HCT116 (cell line): ENCODE data around the gene ZNF335. TPM values are rescaled to one million over a fixed set of nuclear protein-coding genes. Genes with fewer than 3 reads are reported as not detected.

Source experiments
- ATAC-seq: fragments of 200-7000 bp; cut with Tn5 transposase; 2 replicates; pipeline ENCODE4 v1.9.1; 2020; ENCODE audit warnings: mild to moderate bottlenecking, moderate library complexity
- BruUV-seq: library from RNA; stranded (reverse); fragments of 400-500 nt; replicated peaks from 2 replicates; lab custom pipeline; 2021; lab: Mats Ljungman, UMichigan
- CTCF ChIA-PET: fragments of 300-600 bp; sonication (Branson Sonifier 250); formaldehyde crosslinking; loops from one replicate; lab custom pipeline; 2021; ENCODE audit warnings: antibody characterized with exemption; lab: Charles Lee
- POLR2A ChIA-PET: fragments of 300-600, 350-600 bp; sonication (Branson Sonifier 250); formaldehyde crosslinking; loops from one replicate; lab custom pipeline; 2021; ENCODE audit warnings: antibody characterized with exemption; lab: Charles Lee
- RAD21 ChIA-PET, 2 experiments: fragments of 300-600 bp; sonication (Branson Sonifier 250); formaldehyde crosslinking; loops; one replicate each; lab custom pipeline; 2023; ENCODE audit warnings: low total read pairs in 2 of 2; ENCODE audit not compliant: uncharacterized antibody in 2 of 2, unreplicated experiment in 2 of 2, low non-redundant PET in 1 of 2; lab: Charles Lee
- DNase-seq: peaks from one replicate; pipeline ENCODE4 v3.0.0-alpha.2; 2010; ENCODE audit warnings: low read depth, low spot score
- H2AFZ ChIP-seq: fragments of 200-600 bp; shearing (Covaris generic), sonication (generic); 2 replicates; pipeline ENCODE4 v1.6.1; 2017; ENCODE audit warnings: low read depth, mixed run types, mixed read lengths, antibody characterized with exemption, low read length; ENCODE audit not compliant: poor library complexity, severe bottlenecking
- H3K27ac ChIP-seq: 2 replicates; pipeline ENCODE4 v1.5.1; 2012; ENCODE audit warnings: low read depth, low read length
- H3K27me3 ChIP-seq: fragments of 200-600 bp; sonication (generic); 2 replicates; pipeline ENCODE4 v1.6.1; 2016; ENCODE audit warnings: mixed run types, low read length, mixed read lengths; ENCODE audit not compliant: insufficient read depth
- H3K36me3 ChIP-seq, 2 experiments: fragments of 200-500 bp in 1 of 2; fragments of 200-600 bp in 1 of 2; sonication (Bioruptor generic) in 1 of 2; sonication (generic) in 1 of 2; 2 replicates each; pipeline versions ENCODE4 v1.5.1 to v1.6.1; 2014 to 2016; ENCODE audit warnings: low read length in 2 of 2, inconsistent platforms in 1 of 2, mixed read lengths in 1 of 2, mixed run types in 1 of 2; ENCODE audit not compliant: insufficient read depth in 2 of 2, control insufficient read depth in 1 of 2
- H3K4me1 ChIP-seq, 2 experiments: fragments of 200-600 bp in 1 of 2; sonication (generic) in 1 of 2; 2 replicates each; pipeline versions ENCODE4 v1.5.1 to v1.6.1; 2012 to 2017; ENCODE audit warnings: low read length in 2 of 2, inconsistent platforms in 1 of 2, mild to moderate bottlenecking in 1 of 2, mixed read lengths in 1 of 2, mixed run types in 1 of 2, moderate library complexity in 1 of 2; ENCODE audit not compliant: insufficient read depth in 2 of 2, control insufficient read depth in 1 of 2
- H3K4me2 ChIP-seq: fragments of 200-600 bp; sonication (generic); 2 replicates; pipeline ENCODE4 v1.6.1; 2017; ENCODE audit warnings: mixed run types, low read length, mixed read lengths
- H3K4me3 ChIP-seq, 2 experiments: fragments of 200-600 bp in 1 of 2; sonication (generic) in 1 of 2; replicated peaks in 1 of 2; 2 replicates each; pipeline ENCODE4 v1.5.1; 2011 to 2016; ENCODE audit warnings: low read length in 2 of 2, control low read depth in 1 of 2, low read depth in 1 of 2, mild to moderate bottlenecking in 1 of 2, mixed read lengths in 1 of 2, mixed run types in 1 of 2
- H3K79me2 ChIP-seq: fragments of 200-600 bp; sonication (generic); 2 replicates; pipeline ENCODE4 v1.6.1; 2017; ENCODE audit warnings: mild to moderate bottlenecking, mixed run types, low read length, moderate library complexity, mixed read lengths; ENCODE audit not compliant: insufficient read depth
- H3K9ac ChIP-seq: fragments of 200-600 bp; sonication (generic); 2 replicates; pipeline ENCODE4 v1.6.1; 2016; ENCODE audit warnings: low read length, mixed read lengths
- H3K9me2 ChIP-seq: fragments of 200-600 bp; sonication (generic), shearing (Covaris generic); 2 replicates; pipeline ENCODE4 v1.6.1; 2017; ENCODE audit warnings: mixed run types, mild to moderate bottlenecking, moderate library complexity; ENCODE audit not compliant: insufficient read depth
- H3K9me3 ChIP-seq, 2 experiments: fragments of 200-500 bp in 1 of 2; fragments of 200-600 bp in 1 of 2; sonication (Bioruptor generic) in 1 of 2; sonication (generic) in 1 of 2; 2 replicates each; pipeline ENCODE4 v1.6.1; 2014 to 2017; ENCODE audit warnings: low read length in 2 of 2, mixed read lengths in 2 of 2, inconsistent platforms in 1 of 2, low read depth in 1 of 2, mild to moderate bottlenecking in 1 of 2, mixed run types in 1 of 2, moderate library complexity in 1 of 2; ENCODE audit not compliant: control insufficient read depth in 1 of 2, insufficient read depth in 1 of 2
- H4K20me1 ChIP-seq: fragments of 200-600 bp; sonication (generic), shearing (Covaris generic); 2 replicates; pipeline ENCODE4 v1.6.1; 2017; ENCODE audit warnings: mixed run types, mild to moderate bottlenecking, moderate library complexity; ENCODE audit not compliant: insufficient read depth
- CBX3 ChIP-seq: IDR thresholded peaks from 2 replicates; pipeline ENCODE4 v1.6.1; 2012; ENCODE audit warnings: low read depth
- CEBPB ChIP-seq: IDR thresholded peaks from 2 replicates; pipeline ENCODE4 v1.6.1; 2012; ENCODE audit warnings: low read depth
- EGR1 ChIP-seq: IDR thresholded peaks from 2 replicates; pipeline ENCODE4 v1.6.1; 2012; ENCODE audit warnings: low read depth
- JUND ChIP-seq: IDR thresholded peaks from 2 replicates; pipeline ENCODE4 v1.6.1; 2012
- POLR2A ChIP-seq: IDR thresholded peaks from 2 replicates; pipeline ENCODE4 v1.7.0; 2011; ENCODE audit warnings: borderline replicate concordance; ENCODE audit not compliant: insufficient read depth, insufficient read length; ENCODE audit errors: extremely low read depth
- SIN3A ChIP-seq: IDR thresholded peaks from 2 replicates; pipeline ENCODE4 v1.6.1; 2012; ENCODE audit warnings: low read depth
- SP1 ChIP-seq: IDR thresholded peaks from 2 replicates; pipeline ENCODE4 v1.6.1; 2012; ENCODE audit warnings: low read depth
- TCF7L2 ChIP-seq: IDR thresholded peaks from 2 replicates; pipeline ENCODE4 v1.7.0; 2011; ENCODE audit warnings: borderline replicate concordance, inconsistent platforms; ENCODE audit not compliant: insufficient read depth, insufficient read length; ENCODE audit errors: extremely low read depth
- YY1 ChIP-seq: IDR thresholded peaks from 2 replicates; pipeline ENCODE4 v1.6.1; 2011; ENCODE audit warnings: low read length, low read depth, moderate library complexity, mild to moderate bottlenecking; ENCODE audit not compliant: insufficient replicate concordance; ENCODE audit errors: extremely low read depth
- ZNF274 ChIP-seq: fragments of 200-500 bp; sonication (Bioruptor generic); IDR thresholded peaks from 2 replicates; pipeline ENCODE4 v1.6.1; 2014; ENCODE audit warnings: mild to moderate bottlenecking, low read depth, low read length, inconsistent platforms
- intact Hi-C: fragments of 100-400 bp; cut with micrococcal nuclease; formaldehyde crosslinking; loops from 2 replicates; pipeline ENCODE4 v1.10.0; 2022
- total RNA-seq: library from RNA; stranded (reverse); gene quantifications from one replicate; pipeline ENCODE4 v1.2.1, GENCODE V29; 2021; ENCODE audit not compliant: unreplicated experiment
- TF ChIP-seq, protein P1 (sequence below): IDR thresholded peaks from 2 replicates; pipeline ENCODE4 v1.6.1; 2012
- TF ChIP-seq, protein P2 (sequence below): IDR thresholded peaks from 2 replicates; pipeline ENCODE4 v1.6.1; 2012; ENCODE audit warnings: low read depth

ZNF335 gene
- total RNA-seq, 1 experiment from 2014 or later: 20.8 TPM

DNA sequence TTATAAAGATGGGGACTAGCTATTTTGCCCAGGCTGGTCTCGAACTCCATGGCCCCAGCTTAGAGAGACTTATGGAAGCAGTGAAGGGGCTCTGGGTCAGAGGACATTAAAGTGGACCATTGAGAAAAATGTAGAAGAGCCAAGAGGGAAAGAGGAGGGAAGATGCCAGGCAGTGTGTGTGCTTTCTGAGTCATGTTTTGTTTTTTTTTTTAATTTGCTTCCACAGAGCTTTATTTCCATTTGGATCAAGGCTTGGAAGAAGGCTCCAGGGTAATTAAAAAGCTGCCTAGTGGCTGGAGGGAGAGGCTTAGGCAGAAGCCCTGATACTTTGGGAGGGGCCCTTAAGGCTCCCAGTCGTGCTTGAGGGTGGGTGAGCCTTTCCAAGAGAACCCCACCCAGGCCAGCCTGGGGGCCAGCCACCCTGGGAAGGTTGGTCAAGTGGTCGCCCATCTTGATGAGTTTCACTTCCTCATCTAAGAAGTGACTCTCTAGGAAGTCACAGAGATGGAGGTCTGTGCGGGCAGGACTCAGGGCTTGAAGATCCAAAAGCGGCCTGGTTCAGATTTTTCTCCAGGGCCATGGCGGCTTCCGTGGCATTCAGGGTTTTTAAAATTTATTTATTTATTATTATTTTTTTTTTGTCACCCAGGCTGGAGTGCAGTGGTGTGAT, 3.0 kb upstream of the ZNF335 start:
- no peak for ATAC-seq
- CTCF ChIA-PET: interaction anchor here (1.5 kb wide), 1 partner anchor 12 kb away, joined by 6 read pairs; no protein-coding TSS in a partner anchor

More for the DNA sequence above, 3.0 kb upstream of the ZNF335 start:
- POLR2A ChIA-PET: interaction anchor here (1.0 to 1.7 kb wide), 2 partner anchors 12 to 40 kb away, joined by 3 read pairs; no protein-coding TSS in a partner anchor
- H3K79me2 ChIP-seq: peaks cover 14% of the 10 kb centered on the region
- peaks cover 10 to 17% of the 10 kb centered on the region in 2 experiments; a peak in 3 of 4 replicates for H3K4me1 ChIP-seq
- H3K9ac ChIP-seq: no peak overlapping the region
- intact Hi-C loops: loop anchor here (5.0 kb wide), 1 partner anchor 163 kb away; the partner anchor contains the start of gene UBE2C
- H3K9me3 ChIP-seq: no peaks in the 10 kb centered on the region
- BruUV-seq: no TSS peak
- no peak for DNase-seq
- H3K9me2 ChIP-seq: no peaks in the 10 kb centered on the region
- H3K4me2 ChIP-seq: no peak overlapping the region
- no peak overlapping the region for H2AFZ ChIP-seq
- no peaks in the 10 kb centered on the region for H3K27me3 ChIP-seq
- no peaks in the 10 kb centered on the region for H4K20me1 ChIP-seq
- RAD21 ChIA-PET: no interaction called here
- no peak overlapping the region for H3K27ac ChIP-seq
- TF ChIP-seq CBX3 (no peak), CEBPB (no peak), SP1 (no peak), ZNF274 (no peak), SIN3A (no peak), JUND (no peak), TCF7L2 (no peak), POLR2A (no peak), YY1 (no peak), EGR1 (no peak)
- TF ChIP-seq, protein P1, sequence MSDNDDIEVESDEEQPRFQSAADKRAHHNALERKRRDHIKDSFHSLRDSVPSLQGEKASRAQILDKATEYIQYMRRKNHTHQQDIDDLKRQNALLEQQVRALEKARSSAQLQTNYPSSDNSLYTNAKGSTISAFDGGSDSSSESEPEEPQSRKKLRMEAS: no peak
- TF ChIP-seq, protein P2, sequence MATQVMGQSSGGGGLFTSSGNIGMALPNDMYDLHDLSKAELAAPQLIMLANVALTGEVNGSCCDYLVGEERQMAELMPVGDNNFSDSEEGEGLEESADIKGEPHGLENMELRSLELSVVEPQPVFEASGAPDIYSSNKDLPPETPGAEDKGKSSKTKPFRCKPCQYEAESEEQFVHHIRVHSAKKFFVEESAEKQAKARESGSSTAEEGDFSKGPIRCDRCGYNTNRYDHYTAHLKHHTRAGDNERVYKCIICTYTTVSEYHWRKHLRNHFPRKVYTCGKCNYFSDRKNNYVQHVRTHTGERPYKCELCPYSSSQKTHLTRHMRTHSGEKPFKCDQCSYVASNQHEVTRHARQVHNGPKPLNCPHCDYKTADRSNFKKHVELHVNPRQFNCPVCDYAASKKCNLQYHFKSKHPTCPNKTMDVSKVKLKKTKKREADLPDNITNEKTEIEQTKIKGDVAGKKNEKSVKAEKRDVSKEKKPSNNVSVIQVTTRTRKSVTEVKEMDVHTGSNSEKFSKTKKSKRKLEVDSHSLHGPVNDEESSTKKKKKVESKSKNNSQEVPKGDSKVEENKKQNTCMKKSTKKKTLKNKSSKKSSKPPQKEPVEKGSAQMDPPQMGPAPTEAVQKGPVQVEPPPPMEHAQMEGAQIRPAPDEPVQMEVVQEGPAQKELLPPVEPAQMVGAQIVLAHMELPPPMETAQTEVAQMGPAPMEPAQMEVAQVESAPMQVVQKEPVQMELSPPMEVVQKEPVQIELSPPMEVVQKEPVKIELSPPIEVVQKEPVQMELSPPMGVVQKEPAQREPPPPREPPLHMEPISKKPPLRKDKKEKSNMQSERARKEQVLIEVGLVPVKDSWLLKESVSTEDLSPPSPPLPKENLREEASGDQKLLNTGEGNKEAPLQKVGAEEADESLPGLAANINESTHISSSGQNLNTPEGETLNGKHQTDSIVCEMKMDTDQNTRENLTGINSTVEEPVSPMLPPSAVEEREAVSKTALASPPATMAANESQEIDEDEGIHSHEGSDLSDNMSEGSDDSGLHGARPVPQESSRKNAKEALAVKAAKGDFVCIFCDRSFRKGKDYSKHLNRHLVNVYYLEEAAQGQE: no peak
- no peak overlapping the region for H3K4me3 ChIP-seq
- H3K36me3 ChIP-seq: no peaks in the 10 kb centered on the region
